Memory B cell (primary cell): ENCODE measurements around the gene H2AZ1.

Source experiments
- ATAC-seq: fragments of 150-1000 bp; cut with Tn5 transposase; 2 replicates; pipeline ENCODE4 v1.10.0; 2021; ENCODE audit warnings: low read depth, mild to moderate bottlenecking, moderate library complexity
- DNase-seq, 2 donors: peaks; one replicate each; pipeline ENCODE4 v3.0.0; 2022; ENCODE audit warnings: low spot score in 2 of 2
- H3K27ac Mint-ChIP-seq: one replicate; pipeline ENCODE4 v1.8.0; 2022; ENCODE audit warnings: mild to moderate bottlenecking, moderate library complexity, mixed read lengths
- H3K27me3 Mint-ChIP-seq: one replicate; pipeline ENCODE4 v1.8.0; 2022; ENCODE audit warnings: mixed read lengths
- H3K36me3 Mint-ChIP-seq: one replicate; pipeline ENCODE4 v1.8.0; 2022; ENCODE audit warnings: mild to moderate bottlenecking, mixed read lengths
- H3K4me1 Mint-ChIP-seq: one replicate; pipeline ENCODE4 v1.8.0; 2022; ENCODE audit warnings: mixed read lengths
- H3K4me3 Mint-ChIP-seq: one replicate; pipeline ENCODE4 v1.8.0; 2022; ENCODE audit warnings: mild to moderate bottlenecking, moderate library complexity, mixed read lengths
- H3K9me3 Mint-ChIP-seq: one replicate; pipeline ENCODE4 v1.8.0; 2022; ENCODE audit warnings: mixed read lengths

The H2AZ1 gene

GRCh38 chr4:99949999-99950912, at the start of gene H2AZ1:
Gene H2AZ1, minus strand, starts transcription at chr4:99950275. Its CDS starts 105 bp downstream, at chr4:99950170.
- Mint-ChIP-seq H3K27ac (no peak within 1 kb of the TSS), H3K27me3 (no peaks in the 10 kb centered on the region), H3K9me3 (no peaks in the 10 kb centered on the region)

GRCh38 chr4:99998062-99998867, 48.2 kb upstream of the H2AZ1 start:
- Mint-ChIP-seq H3K27ac (no peak overlapping the region), H3K9me3 (no peaks in the 10 kb centered on the region), H3K27me3 (no peaks in the 10 kb centered on the region), H3K4me3 (no peak overlapping the region), H3K4me1 (peaks cover 3% of the 10 kb centered on the region), H3K36me3 (no peaks in the 10 kb centered on the region)
- DNase-seq: no peak
- ATAC-seq: no peak

More at GRCh38 chr4:99949999-99950912, at the start of gene H2AZ1:
- Mint-ChIP-seq H3K4me1 (peaks cover 12% of the 10 kb centered on the region), H3K4me3 (no peak within 1 kb of the TSS), H3K36me3 (no peaks in the 10 kb centered on the region)
- peak; percentile 78 to 87 for DNase-seq
- ATAC-seq: peak; percentile 66

GRCh38 chr4:99991741-99992140, 41.7 kb upstream of the H2AZ1 start:
- DNase-seq (no peak), ATAC-seq (no peak)
- no peak overlapping the region for H3K4me3 Mint-ChIP-seq
- peaks cover 5% of the 10 kb centered on the region for H3K27me3 Mint-ChIP-seq
- no peaks in the 10 kb centered on the region for H3K9me3 Mint-ChIP-seq
- peaks cover 2% of the 10 kb centered on the region for H3K4me1 Mint-ChIP-seq
- H3K27ac Mint-ChIP-seq: no peak overlapping the region
- H3K36me3 Mint-ChIP-seq: no peaks in the 10 kb centered on the region

- Mint-ChIP-seq H3K27ac (no peak overlapping the region), H3K4me1 (peaks cover 5% of the 10 kb centered on the region), H3K4me3 (no peak overlapping the region), H3K36me3 (no peaks in the 10 kb centered on the region), H3K27me3 (peaks cover 14% of the 10 kb centered on the region), H3K9me3 (no peaks in the 10 kb centered on the region)
- ATAC-seq (no peak), DNase-seq (no peak)
Observed at GRCh38 chr4:99987681-99988080, 37.6 kb upstream of the H2AZ1 start.

- no peak for DNase-seq
- H3K4me1 Mint-ChIP-seq: peaks cover 5% of the 10 kb centered on the region
- peaks cover 16% of the 10 kb centered on the region for H3K27me3 Mint-ChIP-seq
- no peaks in the 10 kb centered on the region for H3K9me3 Mint-ChIP-seq
- no peaks in the 10 kb centered on the region for H3K36me3 Mint-ChIP-seq
- H3K4me3 Mint-ChIP-seq: no peak overlapping the region
- no peak overlapping the region for H3K27ac Mint-ChIP-seq
- no peak for ATAC-seq
Observed at GRCh38 chr4:99986792-99987191, 36.7 kb upstream of the H2AZ1 start.

GRCh38 chr4:99983289-99983943, 33.3 kb upstream of the H2AZ1 start:
- peaks cover 5% of the 10 kb centered on the region for H3K4me1 Mint-ChIP-seq
- H3K27me3 Mint-ChIP-seq: peaks cover 15% of the 10 kb centered on the region
- H3K4me3 Mint-ChIP-seq: no peak overlapping the region
- H3K36me3 Mint-ChIP-seq: no peaks in the 10 kb centered on the region
- DNase-seq: no peak
- peaks cover 1% of the 10 kb centered on the region for H3K9me3 Mint-ChIP-seq
- H3K27ac Mint-ChIP-seq: no peak overlapping the region
- ATAC-seq: no peak

GRCh38 chr4:99979872-99980271, 29.8 kb upstream of the H2AZ1 start:
- peaks cover 2% of the 10 kb centered on the region for H3K4me1 Mint-ChIP-seq
- ATAC-seq (no peak), DNase-seq (no peak)
- peaks cover 3% of the 10 kb centered on the region for H3K9me3 Mint-ChIP-seq
- peaks cover 7% of the 10 kb centered on the region for H3K27me3 Mint-ChIP-seq
- no peak overlapping the region for H3K4me3 Mint-ChIP-seq
- no peak overlapping the region for H3K27ac Mint-ChIP-seq
- no peaks in the 10 kb centered on the region for H3K36me3 Mint-ChIP-seq

GRCh38 chr4:99971453-99972111, 21.5 kb upstream of the H2AZ1 start:
- Mint-ChIP-seq H3K9me3 (no peaks in the 10 kb centered on the region), H3K4me3 (no peak overlapping the region), H3K36me3 (peaks cover 5% of the 10 kb centered on the region), H3K4me1 (no peaks in the 10 kb centered on the region), H3K27ac (no peak overlapping the region), H3K27me3 (peaks cover 7% of the 10 kb centered on the region)
- DNase-seq (no peak), ATAC-seq (no peak)

- DNase-seq: no peak
- no peaks in the 10 kb centered on the region for H3K4me1 Mint-ChIP-seq
- peaks cover 5% of the 10 kb centered on the region for H3K36me3 Mint-ChIP-seq
- peaks cover 7% of the 10 kb centered on the region for H3K27me3 Mint-ChIP-seq
- no peak overlapping the region for H3K4me3 Mint-ChIP-seq
- H3K27ac Mint-ChIP-seq: no peak overlapping the region
- no peak for ATAC-seq
- no peaks in the 10 kb centered on the region for H3K9me3 Mint-ChIP-seq
Observed at GRCh38 chr4:99968330-99968729, 18.3 kb upstream of the H2AZ1 start.

GRCh38 chr4:99966692-99967091, 16.6 kb upstream of the H2AZ1 start:
- Mint-ChIP-seq H3K27ac (no peak overlapping the region), H3K4me3 (no peak overlapping the region), H3K36me3 (peaks cover 5% of the 10 kb centered on the region), H3K9me3 (no peaks in the 10 kb centered on the region), H3K4me1 (no peaks in the 10 kb centered on the region), H3K27me3 (peaks cover 6% of the 10 kb centered on the region)
- ATAC-seq (no peak), DNase-seq (no peak)

GRCh38 chr4:99965674-99966350, 15.7 kb upstream of the H2AZ1 start:
- no peak for ATAC-seq

GRCh38 chr4:99965173-99965572, 15.1 kb upstream of the H2AZ1 start:
- Mint-ChIP-seq H3K9me3 (no peaks in the 10 kb centered on the region), H3K36me3 (peaks cover 5% of the 10 kb centered on the region), H3K4me1 (no peaks in the 10 kb centered on the region), H3K27ac (no peak overlapping the region), H3K4me3 (no peak overlapping the region), H3K27me3 (peaks cover 4% of the 10 kb centered on the region)
- ATAC-seq (no peak), DNase-seq (no peak)

More at GRCh38 chr4:99965674-99966350, 15.7 kb upstream of the H2AZ1 start:
- Mint-ChIP-seq H3K27ac (no peak overlapping the region), H3K4me1 (no peaks in the 10 kb centered on the region), H3K36me3 (peaks cover 5% of the 10 kb centered on the region), H3K9me3 (no peaks in the 10 kb centered on the region), H3K4me3 (no peak overlapping the region), H3K27me3 (peaks cover 4% of the 10 kb centered on the region)
- DNase-seq: no peak

GRCh38 chr4:99961711-99962110, 11.6 kb upstream of the H2AZ1 start:
- no peaks in the 10 kb centered on the region for H3K4me1 Mint-ChIP-seq
- H3K4me3 Mint-ChIP-seq: no peak overlapping the region
- peaks cover 3% of the 10 kb centered on the region for H3K9me3 Mint-ChIP-seq
- no peak overlapping the region for H3K27ac Mint-ChIP-seq
- ATAC-seq (no peak), DNase-seq (no peak)
- H3K27me3 Mint-ChIP-seq: no peaks in the 10 kb centered on the region
- H3K36me3 Mint-ChIP-seq: peaks cover 4% of the 10 kb centered on the region
